Prostate gland (tissue), 2 donors: ENCODE measurements around the gene CCDC27.

ENCODE experiments used
- CTCF ChIP-seq, 4 experiments: fragments of 200-600 bp in 2 of 4; fragments of 450-650 bp in 2 of 4; sonication (generic) in 2 of 4; IDR thresholded peaks; 1 replicate in 3 of 4; 2 replicates in 1 of 4; pipeline ENCODE4 v1.5.1; 2016 to 2019; ENCODE audit warnings: antibody characterized with exemption in 4 of 4, mild to moderate bottlenecking in 2 of 4, moderate library complexity in 2 of 4
- POLR2AphosphoS5 ChIP-seq: sonication (generic); formaldehyde crosslinking; IDR thresholded peaks from one replicate; pipeline ENCODE4 v1.6.1; 2017; ENCODE audit warnings: antibody characterized with exemption

DNA sequence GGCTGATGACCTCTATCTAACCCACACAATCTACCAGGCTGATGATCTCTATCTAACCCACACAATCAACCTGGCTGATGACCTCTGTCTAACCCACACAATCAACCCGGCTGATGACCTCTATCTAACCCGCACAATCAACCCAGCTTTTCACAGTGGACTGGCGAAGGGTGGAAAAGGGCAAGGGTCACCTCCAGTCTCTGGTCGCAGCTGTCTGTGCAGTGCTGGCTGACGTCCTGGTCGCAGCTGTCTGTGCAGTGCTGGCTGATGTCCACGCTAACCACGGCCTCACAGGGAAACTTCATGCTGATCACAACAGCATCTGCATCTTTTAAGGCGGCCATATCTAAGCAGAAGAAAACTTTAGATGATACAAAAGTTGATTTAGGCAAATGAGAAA, 12.2 kb upstream of the CCDC27 start:
- TF ChIP-seq CTCF (IDR thresholded peaks at IDR 0.05) (no peak), POLR2AphosphoS5 (no peak)
